GM12878 (cell line): ENCODE data around the gene SNRK. TPM values are rescaled to one million over a fixed set of nuclear protein-coding genes. Genes with fewer than 3 reads are reported as not detected.

Experiments
- ATAC-seq: fragments of 200-7000 bp; cut with Tn5 transposase; 3 replicates; pipeline ENCODE4 v1.9.1; 2020; ENCODE audit warnings: mild to moderate bottlenecking, moderate library complexity
- Bru-seq: library from RNA; stranded (reverse); fragments of 400-500 nt; gene quantifications from one replicate; lab custom pipeline; 2021; lab: Mats Ljungman, UMichigan
- BruChase-seq, 2 experiments: library from RNA; stranded (reverse); fragments of 400-500 nt; gene quantifications; one replicate each; lab custom pipeline; 2021; lab: Mats Ljungman, UMichigan
- BruUV-seq: library from RNA; stranded (reverse); fragments of 400-500 nt; replicated peaks from 2 replicates; lab custom pipeline; 2021; lab: Mats Ljungman, UMichigan
- CTCF ChIA-PET: fragments of 300-600 bp; sonication (Branson Sonifier 250); formaldehyde crosslinking; extraction: SDS; loops from one replicate; lab custom pipeline; 2021; ENCODE audit warnings: inconsistent platforms; lab: Yijun Ruan, JAX
- POLR2A ChIA-PET: fragments of 350-600 bp; formaldehyde crosslinking; extraction: SDS; loops from one replicate; lab custom pipeline; 2021; ENCODE audit warnings: inconsistent platforms; lab: Charles Lee
- RAD21 ChIA-PET: fragments of 300-600 bp; sonication (Branson Sonifier 250); formaldehyde crosslinking; loops from one replicate; lab custom pipeline; 2023; ENCODE audit warnings: antibody characterized with exemption; ENCODE audit not compliant: unreplicated experiment; lab: Charles Lee
- SMC1A ChIA-PET: fragments of 300-600 bp; sonication (Branson Sonifier 250); formaldehyde crosslinking; loops from one replicate; lab custom pipeline; 2023; ENCODE audit not compliant: unreplicated experiment, uncharacterized antibody; lab: Charles Lee
- DNase-seq: peaks from one replicate; pipeline ENCODE4 v3.0.0-alpha.2; 2011; ENCODE audit warnings: low read depth, low spot score
- FAIRE-seq: peaks from 3 replicates; lab custom pipeline; 2011; peaks lifted over from hg19 to GRCh38; lab: Jason Lieb, UNC
- H2AFZ ChIP-seq: 2 replicates; pipeline ENCODE4 v1.6.0; 2011; ENCODE audit warnings: low read depth, low read length, control low read depth; ENCODE audit not compliant: control insufficient read depth
- H3K27ac ChIP-seq: 2 replicates; pipeline ENCODE4 v1.5.1; 2011; ENCODE audit warnings: control low read depth; ENCODE audit not compliant: control insufficient read depth, insufficient read depth
- H3K27me3 ChIP-seq, 2 experiments: replicated peaks in 1 of 2; 2 replicates each; pipeline versions ENCODE4 v1.6.0 to v1.6.1; 2011; ENCODE audit warnings: low read length in 1 of 2; ENCODE audit not compliant: control insufficient read depth in 2 of 2, insufficient read depth in 2 of 2
- H3K36me3 ChIP-seq, 2 experiments: 2 replicates each; pipeline ENCODE4 v1.5.1; 2011; ENCODE audit warnings: low read length in 1 of 2; ENCODE audit not compliant: control insufficient read depth in 2 of 2, insufficient read depth in 2 of 2
- H3K4me1 ChIP-seq: 2 replicates; pipeline ENCODE4 v1.6.1; 2011; ENCODE audit warnings: mild to moderate bottlenecking, low read length, moderate library complexity, mixed read lengths; ENCODE audit not compliant: control insufficient read depth, insufficient read depth
- H3K4me2 ChIP-seq: 2 replicates; pipeline ENCODE4 v1.6.0; 2011; ENCODE audit warnings: control low read depth; ENCODE audit not compliant: control insufficient read depth, insufficient read depth
- H3K4me3 ChIP-seq: fragments of 200-600 bp; sonication (generic); 2 replicates; pipeline ENCODE4 v1.5.1; 2016
- H3K79me2 ChIP-seq: 2 replicates; pipeline ENCODE4 v1.6.0; 2011; ENCODE audit warnings: low read length; ENCODE audit not compliant: control insufficient read depth, insufficient read depth
- H3K9ac ChIP-seq: 2 replicates; pipeline ENCODE4 v1.8.0; 2011; ENCODE audit warnings: low read length, control low read depth, mixed read lengths; ENCODE audit not compliant: control insufficient read depth, insufficient read depth
- H3K9me3 ChIP-seq: replicated peaks from 3 replicates; pipeline ENCODE4 v1.5.1; 2011; ENCODE audit warnings: mild to moderate bottlenecking, low read length; ENCODE audit not compliant: control insufficient read depth, insufficient read depth
- H4K20me1 ChIP-seq: 2 replicates; pipeline ENCODE4 v1.6.0; 2011; ENCODE audit not compliant: control insufficient read depth, insufficient read depth
- CEBPB ChIP-seq, 2 experiments: fragments of 150-350 bp in 1 of 2; IDR thresholded peaks; 2 replicates each; pipeline ENCODE4 v1.6.1; 2012 to 2014; ENCODE audit warnings: low read depth in 2 of 2, low read length in 2 of 2, borderline replicate concordance in 1 of 2, inconsistent platforms in 1 of 2
- CTCF ChIP-seq, 3 experiments: IDR thresholded peaks in 2 of 3; conservative IDR thresholded peaks in 1 of 3; 2 replicates each; pipeline ENCODE4 v1.5.1; 2011; ENCODE audit warnings: low read depth in 3 of 3, low read length in 3 of 3, mild to moderate bottlenecking in 3 of 3, control low read depth in 2 of 3, moderate library complexity in 2 of 3, inconsistent platforms in 1 of 3, mixed read lengths in 1 of 3; ENCODE audit not compliant: control insufficient read depth in 2 of 3, insufficient read depth in 1 of 3; ENCODE audit errors: extremely low read depth in 1 of 3
- RCOR1 ChIP-seq: conservative IDR thresholded peaks from 2 replicates; pipeline ENCODE4 v1.6.1; 2012; ENCODE audit warnings: low read depth, low read length, improper control_type of control experiment
- RELA ChIP-seq: fragments of 450-650 bp; IDR thresholded peaks from 2 replicates; pipeline ENCODE4 v1.8.0; 2014; ENCODE audit warnings: borderline replicate concordance; ENCODE audit not compliant: partially characterized antibody
- YBX1 ChIP-seq: fragments of 450-650 bp; IDR thresholded peaks from 2 replicates; pipeline ENCODE4 v1.6.1; 2016; ENCODE audit warnings: antibody characterized with exemption
- ZBTB33 ChIP-seq: fragments of 450-650 bp; IDR thresholded peaks from 2 replicates; pipeline ENCODE4 v1.6.1; 2017; ENCODE audit warnings: mild to moderate bottlenecking
- ZBTB40 ChIP-seq: fragments of 450-650 bp; IDR thresholded peaks from 2 replicates; pipeline ENCODE4 v1.6.1; 2016; ENCODE audit warnings: mild to moderate bottlenecking, moderate library complexity, borderline replicate concordance
- WGBS: methylation state at CpG from one replicate; pipeline ENCODE4 v1.1.6; 2016; ENCODE audit warnings: low lambda C conversion rate; ENCODE audit not compliant: insufficient replicate concordance, insufficient coverage; ENCODE audit errors: missing lambda C conversion rate; 5-methylcytosine and 5-hydroxymethylcytosine counted together
- in situ Hi-C: fragments of 300-500 bp; cut with MboI; formaldehyde crosslinking; loops from 9 replicates; pipeline ENCODE4 v1.14.3; 2018; ENCODE audit warnings: mixed read lengths
- intact Hi-C: fragments of 100-400 bp; cut with micrococcal nuclease; formaldehyde crosslinking; loops from one replicate; pipeline ENCODE4 v1.14.2; 2022; ENCODE audit not compliant: unreplicated experiment
- long read RNA-seq, 2 experiments: library from polyadenylated mRNA; unstranded; transcript quantifications; one replicate each; pipeline ENCODE4 v2.0.0, GENCODE V29; 2019 to 2020
- polyA minus RNA-seq, 3 experiments: library from RNA; depleted of rRNA, polyadenylated mRNA; stranded (reverse); fragments of >200 nt; gene quantifications; 2 replicates each; pipeline ENCODE4 v1.2.3, GENCODE V29; 2011
- polyA plus RNA-seq, 11 experiments: library from polyadenylated mRNA; depleted of rRNA in 4 of 11; unstranded in 6 of 11; stranded (reverse) in 5 of 11; fragments of >200 nt; fragmentation: Nextera tagmentation in 4 of 11; fragmentation: Illumina TruSeq in 1 of 11; extraction: Ambion mirVana in 4 of 11; extraction: Trizol in 1 of 11; gene quantifications; 1 replicate in 1 of 11; 2 replicates in 10 of 11; pipeline versions ENCODE4 v1.2.1 to v1.2.3, GENCODE V29; 2011 to 2016; ENCODE audit warnings: inconsistent platforms in 2 of 11, missing spikeins in 2 of 11, low read depth in 1 of 11
- total RNA-seq, 4 experiments: library from RNA; depleted of rRNA in 3 of 4; stranded (reverse); fragments of >200 nt in 3 of 4; fragmentation: Illumina TruSeq in 1 of 4; extraction: Trizol in 1 of 4; gene quantifications; 2 replicates each; pipeline versions ENCODE4 v1.2.1 to v1.2.3, GENCODE V29; 2013 to 2021

SNRK gene
- total RNA-seq (2013; cell fraction: nucleolus; rRNA removed): 34.1 and 35.4 TPM in 2 replicates
- 10.8 and 13.5 TPM in 2 replicates for total RNA-seq (2014; rRNA removed)
- total RNA-seq (2014; rRNA removed; fragmentation: Illumina TruSeq; extraction: Trizol): 11.6 and 12.1 TPM in 2 replicates
- total RNA-seq (2021): 10.8 and 11.4 TPM in 2 replicates
- 3.6 TPM for polyA plus RNA-seq (2011; ENCODE audit: low read depth)
- 9.9 and 14.0 TPM in 2 replicates for polyA plus RNA-seq (2011; rRNA removed)
- polyA plus RNA-seq (2011; cell fraction: cytosol; rRNA removed): 5.5 and 6.0 TPM in 2 replicates
- 9.4 and 10.8 TPM in 2 replicates for polyA plus RNA-seq (2011; cell fraction: nucleus; rRNA removed)
- 4.9 and 5.4 TPM in 2 replicates for polyA plus RNA-seq (2012)
- polyA plus RNA-seq (2014; fragmentation: Illumina TruSeq; extraction: Trizol): 8.2 and 10.1 TPM in 2 replicates
- polyA plus RNA-seq (2014; fragmentation: Nextera tagmentation; extraction: Ambion mirVana): 1 to 10 TPM; 1.6 to 2.2 TPM
- 6.2 and 7.7 TPM in 2 replicates for polyA plus RNA-seq (2014; rRNA removed)
- polyA plus RNA-seq (2016; fragmentation: Nextera tagmentation; extraction: Ambion mirVana): 1 to 10 TPM; 5.5 to 7.0 TPM
- 25.1 and 32.6 TPM in 2 replicates for polyA minus RNA-seq (2011; rRNA and poly(A)+ RNA removed)
- 8.5 and 11.8 TPM in 2 replicates for polyA minus RNA-seq (2011; cell fraction: cytosol; rRNA and poly(A)+ RNA removed)
- polyA minus RNA-seq (2011; cell fraction: nucleus; rRNA and poly(A)+ RNA removed): 9.2 and 11.8 TPM in 2 replicates
- Bru-seq, nascent RNA: percentile 83 among the genes with signal in this experiment
- BruChase-seq, experiment 1, labeled RNA remaining after a 6-hour chase: percentile 58 among the genes with signal in this experiment
- percentile 72 among the genes with signal in this experiment for BruChase-seq, experiment 2, labeled RNA remaining after a 2-hour chase
- long read RNA-seq, experiment 1, partial matches to known transcripts: 0 of 5 reads
- long read RNA-seq, experiment 1, other reads (novel, unspliced or antisense): 5 of 5 reads
- long read RNA-seq, experiment 2, partial matches to known transcripts: 8 of 19 reads
- long read RNA-seq, experiment 2, other reads (novel, unspliced or antisense): 11 of 19 reads

- ChIA-PET SMC1A (interaction anchor here (0.9 to 2.0 kb wide), 3 partner anchors 11 to 124 kb away, joined by 3 to 11 read pairs (median 6); no protein-coding TSS in a partner anchor), POLR2A (interaction anchor here (0.8 to 1.2 kb wide), 2 partner anchors 9 to 42 kb away, joined by 3 to 5 read pairs; no protein-coding TSS in a partner anchor), CTCF (interaction anchor here (0.9 to 2.5 kb wide), 4 partner anchors 9 to 121 kb away, joined by 3 to 16 read pairs (median 3); no protein-coding TSS in a partner anchor), RAD21 (interaction anchor here (0.7 to 1.6 kb wide), 3 partner anchors 11 to 47 kb away, joined by 3 to 5 read pairs (median 3); no protein-coding TSS in a partner anchor)
- DNase-seq (no peak), FAIRE-seq (peak; percentile 31), ATAC-seq (peak; percentile 85)
- no TSS peak for BruUV-seq
- intact Hi-C loops (no loop called here), in situ Hi-C loops (no loop called here)
- Histone ChIP-seq H3K79me2 (peaks cover 44% of the 10 kb centered on the region), H3K4me3 (peak within 1 kb of the TSS; percentile 82), H3K27ac (peak within 1 kb of the TSS; percentile 68), H4K20me1 (no peaks in the 10 kb centered on the region), H3K4me2 (peak within 1 kb of the TSS; percentile 86), H3K9ac (peak within 1 kb of the TSS; percentile 65), H3K36me3 (peaks cover 0 to 8% of the 10 kb centered on the region in 2 experiments; a peak in 1 of 4 replicates), H3K4me1 (peaks cover 11% of the 10 kb centered on the region), H3K9me3 (no peaks in the 10 kb centered on the region), H3K27me3 (peaks cover 0 to 2% of the 10 kb centered on the region in 2 experiments; a peak in 1 of 4 replicates), H2AFZ (peak within 1 kb of the TSS; percentile 87)
- WGBS: under 1% methylated on average over 65 of the region's 91 CpGs
- TF ChIP-seq ZBTB40 (no peak), CEBPB (IDR thresholded peaks at IDR 0.05; ENCODE audit: borderline replicate concordance in 1 of 2, low read depth in 2 of 2, low read length in 2 of 2) (no peak), CTCF (IDR thresholded peaks at IDR 0.05 in 2 of 3, conservative IDR thresholded peaks at IDR 0.05 in 1 of 3; ENCODE audit: control insufficient read depth in 2 of 3, extremely low read depth in 1 of 3, insufficient read depth in 1 of 3, low read depth in 3 of 3, low read length in 3 of 3) (peak in 1 of 3 experiments; percentile 10; a peak in 2 of 6 replicates), RCOR1 (no peak), ZBTB33 (no peak), RELA (no peak), YBX1 (no peak)
Observed at GRCh38 chr3:43286115-43286840, at the start of gene SNRK. TSS of gene SNRK (plus strand) at chr3:43286540. CDS start at chr3:43303204, 16,664 bp downstream.
